ENCODE results near the gene UPK3BL2. TPM values are rescaled to one million over a fixed set of nuclear protein-coding genes. Genes with fewer than 3 reads are reported as not detected.
"Not testable (repeated sequence)": the region's sequence is repeated elsewhere in the genome, so short reads cannot be mapped to it uniquely, and the experiment has no call there.

Gene UPK3BL2, protein sequence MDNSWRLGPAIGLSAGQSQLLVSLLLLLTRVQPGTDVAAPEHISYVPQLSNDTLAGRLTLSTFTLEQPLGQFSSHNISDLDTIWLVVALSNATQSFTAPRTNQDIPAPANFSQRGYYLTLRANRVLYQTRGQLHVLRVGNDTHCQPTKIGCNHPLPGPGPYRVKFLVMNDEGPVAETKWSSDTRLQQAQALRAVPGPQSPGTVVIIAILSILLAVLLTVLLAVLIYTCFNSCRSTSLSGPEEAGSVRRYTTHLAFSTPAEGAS
- 17.4 and 18.3 TPM in 2 replicates for total RNA-seq (2022)
- percentile 49 among the genes with signal in this experiment for Bru-seq, nascent RNA
- percentile 81 among the genes with signal in this experiment for BruChase-seq, experiment 1, labeled RNA remaining after a 6-hour chase
- BruChase-seq, experiment 2, labeled RNA remaining after a 2-hour chase, result percentile 75 among the genes with signal in this experiment
- long read RNA-seq, result 0 reads

DNA sequence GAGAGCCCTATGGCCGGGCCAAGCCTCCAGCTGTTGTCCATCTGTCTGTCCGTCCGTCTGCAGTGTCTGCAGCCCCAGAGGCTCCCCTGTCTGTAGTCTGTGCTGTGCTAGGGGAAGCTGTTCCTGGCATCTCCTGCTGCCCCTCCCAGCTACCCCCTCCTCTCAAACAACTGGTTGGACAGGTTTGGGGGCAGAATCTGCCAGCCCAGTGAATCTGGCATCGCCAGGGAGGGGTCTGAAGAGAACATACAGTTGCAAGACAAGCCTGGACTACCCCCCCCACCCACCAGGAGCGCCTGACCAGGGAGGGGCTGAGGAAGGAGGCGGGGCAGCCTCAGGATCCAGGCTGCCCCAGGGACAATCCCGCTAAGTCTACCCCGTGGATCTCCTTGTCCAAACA, at the start of gene UPK3BL2:
TSS of gene UPK3BL2 (minus strand) at position 101 of the 400 bp plus-strand sequence. CDS start at position 41, 60 bp downstream.
- H3K27ac Mint-ChIP-seq (ENCODE audit: unreplicated experiment); CTCF ChIA-PET; H3K36me3 Mint-ChIP-seq (ENCODE audit: insufficient read depth, unreplicated experiment); DNase-seq; H3K9me3 Mint-ChIP-seq (ENCODE audit: low read depth, unreplicated experiment); H3K4me3 Mint-ChIP-seq (ENCODE audit: low read depth, unreplicated experiment); H3K27me3 Mint-ChIP-seq (ENCODE audit: unreplicated experiment); intact Hi-C loops (cut with micrococcal nuclease; ENCODE audit: unreplicated experiment); BruUV-seq (replicated peaks); H3K4me1 Mint-ChIP-seq (ENCODE audit: low read depth, unreplicated experiment): not testable (repeated sequence)

DNA sequence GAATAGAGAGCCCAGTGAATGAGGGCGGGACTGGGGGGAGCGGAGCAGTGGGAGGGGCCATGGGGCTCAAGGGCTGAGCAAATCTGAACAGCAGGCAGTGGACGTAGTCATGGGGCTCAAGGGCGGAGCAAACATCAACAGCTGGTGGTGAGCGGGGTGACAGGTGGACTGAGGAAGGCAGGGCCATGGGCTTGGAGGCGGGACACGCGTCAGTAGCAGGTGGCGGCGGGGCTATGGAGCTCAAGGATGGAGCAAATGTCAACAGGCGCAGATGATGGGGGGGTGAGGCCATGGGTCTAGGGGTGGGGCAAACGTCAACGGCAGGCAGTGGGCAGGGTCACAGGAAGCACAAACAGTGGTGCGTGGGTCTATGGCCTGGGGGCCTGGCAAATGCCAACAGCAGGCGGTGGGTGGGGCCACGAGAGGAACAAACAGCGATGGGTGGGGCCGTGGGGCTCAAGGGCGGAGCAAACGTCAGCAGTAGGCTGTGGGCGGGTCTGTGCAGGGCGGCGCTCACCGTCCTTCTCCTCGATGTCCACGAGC, 49.1 kb upstream of the UPK3BL2 start:
- H3K27ac Mint-ChIP-seq (ENCODE audit: unreplicated experiment); CTCF ChIA-PET; H3K9me3 Mint-ChIP-seq (ENCODE audit: low read depth, unreplicated experiment); DNase-seq; H3K36me3 Mint-ChIP-seq (ENCODE audit: insufficient read depth, unreplicated experiment); intact Hi-C loops (cut with micrococcal nuclease; ENCODE audit: unreplicated experiment); H3K4me3 Mint-ChIP-seq (ENCODE audit: low read depth, unreplicated experiment); BruUV-seq (replicated peaks); H3K27me3 Mint-ChIP-seq (ENCODE audit: unreplicated experiment); H3K4me1 Mint-ChIP-seq (ENCODE audit: low read depth, unreplicated experiment): not testable (repeated sequence)

GRCh38 chr7:102589857-102590256, 46.4 kb upstream of the UPK3BL2 start:
- DNase-seq; BruUV-seq (replicated peaks); H3K27ac Mint-ChIP-seq (ENCODE audit: unreplicated experiment); H3K4me1 Mint-ChIP-seq (ENCODE audit: low read depth, unreplicated experiment); H3K4me3 Mint-ChIP-seq (ENCODE audit: low read depth, unreplicated experiment); H3K27me3 Mint-ChIP-seq (ENCODE audit: unreplicated experiment); H3K9me3 Mint-ChIP-seq (ENCODE audit: low read depth, unreplicated experiment); CTCF ChIA-PET; H3K36me3 Mint-ChIP-seq (ENCODE audit: insufficient read depth, unreplicated experiment); intact Hi-C loops (cut with micrococcal nuclease; ENCODE audit: unreplicated experiment): not testable (repeated sequence)

- H3K9me3 Mint-ChIP-seq (ENCODE audit: low read depth, unreplicated experiment); H3K36me3 Mint-ChIP-seq (ENCODE audit: insufficient read depth, unreplicated experiment); intact Hi-C loops (cut with micrococcal nuclease; ENCODE audit: unreplicated experiment); BruUV-seq (replicated peaks); H3K27me3 Mint-ChIP-seq (ENCODE audit: unreplicated experiment); DNase-seq; CTCF ChIA-PET; H3K4me1 Mint-ChIP-seq (ENCODE audit: low read depth, unreplicated experiment); H3K27ac Mint-ChIP-seq (ENCODE audit: unreplicated experiment); H3K4me3 Mint-ChIP-seq (ENCODE audit: low read depth, unreplicated experiment): not testable (repeated sequence)
Measured at GRCh38 chr7:102583495-102583894, 40.0 kb upstream of the UPK3BL2 start.

- H3K27me3 Mint-ChIP-seq (ENCODE audit: unreplicated experiment); BruUV-seq (replicated peaks); H3K4me3 Mint-ChIP-seq (ENCODE audit: low read depth, unreplicated experiment); H3K9me3 Mint-ChIP-seq (ENCODE audit: low read depth, unreplicated experiment); H3K4me1 Mint-ChIP-seq (ENCODE audit: low read depth, unreplicated experiment); H3K36me3 Mint-ChIP-seq (ENCODE audit: insufficient read depth, unreplicated experiment); CTCF ChIA-PET; DNase-seq; H3K27ac Mint-ChIP-seq (ENCODE audit: unreplicated experiment); intact Hi-C loops (cut with micrococcal nuclease; ENCODE audit: unreplicated experiment): not testable (repeated sequence)
Measured at GRCh38 chr7:102581722-102582121, 38.2 kb upstream of the UPK3BL2 start.

GRCh38 chr7:102578486-102578885, 35.0 kb upstream of the UPK3BL2 start:
- CTCF ChIA-PET; H3K36me3 Mint-ChIP-seq (ENCODE audit: insufficient read depth, unreplicated experiment); H3K27me3 Mint-ChIP-seq (ENCODE audit: unreplicated experiment); H3K27ac Mint-ChIP-seq (ENCODE audit: unreplicated experiment); DNase-seq; H3K9me3 Mint-ChIP-seq (ENCODE audit: low read depth, unreplicated experiment); H3K4me3 Mint-ChIP-seq (ENCODE audit: low read depth, unreplicated experiment); intact Hi-C loops (cut with micrococcal nuclease; ENCODE audit: unreplicated experiment); BruUV-seq (replicated peaks); H3K4me1 Mint-ChIP-seq (ENCODE audit: low read depth, unreplicated experiment): not testable (repeated sequence)

- intact Hi-C loops (cut with micrococcal nuclease; ENCODE audit: unreplicated experiment); DNase-seq; BruUV-seq (replicated peaks); H3K27me3 Mint-ChIP-seq (ENCODE audit: unreplicated experiment); H3K9me3 Mint-ChIP-seq (ENCODE audit: low read depth, unreplicated experiment); H3K4me1 Mint-ChIP-seq (ENCODE audit: low read depth, unreplicated experiment); H3K27ac Mint-ChIP-seq (ENCODE audit: unreplicated experiment); H3K4me3 Mint-ChIP-seq (ENCODE audit: low read depth, unreplicated experiment); H3K36me3 Mint-ChIP-seq (ENCODE audit: insufficient read depth, unreplicated experiment): not testable (repeated sequence)
- CTCF ChIA-PET, result interaction anchor here (0.7 kb wide), 1 partner anchor 99 kb away, joined by 3 read pairs; no protein-coding TSS in a partner anchor
Measured at GRCh38 chr7:102577315-102578240, 34.1 kb upstream of the UPK3BL2 start.

GRCh38 chr7:102576363-102576762, 32.9 kb upstream of the UPK3BL2 start:
- H3K4me1 Mint-ChIP-seq (ENCODE audit: low read depth, unreplicated experiment); H3K27ac Mint-ChIP-seq (ENCODE audit: unreplicated experiment); BruUV-seq (replicated peaks): not testable (repeated sequence)

DNA sequence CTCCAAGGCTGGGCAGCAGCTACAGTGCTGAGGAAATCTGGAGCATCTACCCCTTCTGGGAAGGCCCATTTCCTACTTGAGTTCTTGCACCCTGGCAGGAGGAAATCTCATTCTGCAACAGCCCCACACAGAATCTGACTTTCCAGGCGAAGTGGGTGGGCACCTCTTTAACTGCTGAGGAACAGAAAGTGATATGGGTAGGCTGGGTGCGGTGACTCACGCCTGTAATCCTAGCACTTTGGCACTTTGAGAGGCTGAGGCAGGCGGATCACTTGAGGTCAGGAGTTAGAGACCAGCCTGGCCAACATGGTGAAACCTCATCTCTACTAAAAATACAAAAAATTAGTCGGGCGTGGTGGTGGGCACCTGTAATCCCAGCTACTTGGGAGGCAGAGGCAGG, 31.1 kb upstream of the UPK3BL2 start:
- BruUV-seq (replicated peaks); H3K27ac Mint-ChIP-seq (ENCODE audit: unreplicated experiment); DNase-seq; H3K4me3 Mint-ChIP-seq (ENCODE audit: low read depth, unreplicated experiment); H3K9me3 Mint-ChIP-seq (ENCODE audit: low read depth, unreplicated experiment); intact Hi-C loops (cut with micrococcal nuclease; ENCODE audit: unreplicated experiment); H3K27me3 Mint-ChIP-seq (ENCODE audit: unreplicated experiment); H3K36me3 Mint-ChIP-seq (ENCODE audit: insufficient read depth, unreplicated experiment); H3K4me1 Mint-ChIP-seq (ENCODE audit: low read depth, unreplicated experiment); CTCF ChIA-PET: not testable (repeated sequence)

More at GRCh38 chr7:102576363-102576762, 32.9 kb upstream of the UPK3BL2 start:
- H3K9me3 Mint-ChIP-seq (ENCODE audit: low read depth, unreplicated experiment); H3K27me3 Mint-ChIP-seq (ENCODE audit: unreplicated experiment); DNase-seq; H3K4me3 Mint-ChIP-seq (ENCODE audit: low read depth, unreplicated experiment); H3K36me3 Mint-ChIP-seq (ENCODE audit: insufficient read depth, unreplicated experiment); CTCF ChIA-PET; intact Hi-C loops (cut with micrococcal nuclease; ENCODE audit: unreplicated experiment): not testable (repeated sequence)

Measured in Calu3 (cell line).